ENCODE results near the gene GSG1.

The GSG1 gene

GRCh38 chr12:13112968-13113367 lies 9.5 kb upstream of the GSG1 start:
- Histone ChIP-seq H3K4me3 (ENCODE audit: low read depth in 1 of 2, low read length in 1 of 2) (no peak overlapping the region), H3K27me3 (no peaks in the 10 kb centered on the region), H3K4me1 (ENCODE audit: control insufficient read depth in 1 of 2, insufficient read depth in 1 of 2, low read depth in 1 of 2, low read length in 1 of 2) (no peaks in the 10 kb centered on the region), H3K36me3 (no peaks in the 10 kb centered on the region), H3K9me3 (no peaks in the 10 kb centered on the region), H3K27ac (no peak overlapping the region)
- no peak for TF ChIP-seq CTCF (IDR thresholded peaks at IDR 0.05)

GRCh38 chr12:13106666-13107065 lies 3.2 kb upstream of the GSG1 start:
- no peak for TF ChIP-seq CTCF (IDR thresholded peaks at IDR 0.05)
- Histone ChIP-seq H3K27ac (no peak overlapping the region), H3K4me1 (ENCODE audit: control insufficient read depth in 1 of 2, insufficient read depth in 1 of 2, low read depth in 1 of 2, low read length in 1 of 2) (peaks cover 0 to 4% of the 10 kb centered on the region in 2 experiments), H3K9me3 (no peaks in the 10 kb centered on the region), H3K4me3 (ENCODE audit: low read depth in 1 of 2, low read length in 1 of 2) (no peak overlapping the region), H3K36me3 (no peaks in the 10 kb centered on the region), H3K27me3 (no peaks in the 10 kb centered on the region)

- TF ChIP-seq CTCF (IDR thresholded peaks at IDR 0.05), result no peak
- Histone ChIP-seq H3K27ac (no peak overlapping the region), H3K4me3 (ENCODE audit: low read depth in 1 of 2, low read length in 1 of 2) (no peak overlapping the region), H3K9me3 (no peaks in the 10 kb centered on the region), H3K4me1 (ENCODE audit: control insufficient read depth in 1 of 2, insufficient read depth in 1 of 2, low read depth in 1 of 2, low read length in 1 of 2) (peaks cover 2 to 12% of the 10 kb centered on the region in 2 experiments), H3K36me3 (no peaks in the 10 kb centered on the region), H3K27me3 (no peaks in the 10 kb centered on the region)
These were observed 2.3 kb upstream of the GSG1 start for GRCh38 chr12:13105781-13106180.

GRCh38 chr12:13104409-13104808 lies 942 bp upstream of the GSG1 start:
- no peak for TF ChIP-seq CTCF (IDR thresholded peaks at IDR 0.05)
- Histone ChIP-seq H3K36me3 (no peaks in the 10 kb centered on the region), H3K27me3 (no peaks in the 10 kb centered on the region), H3K27ac (no peak overlapping the region), H3K4me1 (ENCODE audit: control insufficient read depth in 1 of 2, insufficient read depth in 1 of 2, low read depth in 1 of 2, low read length in 1 of 2) (peaks cover 6 to 21% of the 10 kb centered on the region in 2 experiments), H3K4me3 (ENCODE audit: low read depth in 1 of 2, low read length in 1 of 2) (no peak overlapping the region), H3K9me3 (no peaks in the 10 kb centered on the region)

- TF ChIP-seq CTCF (IDR thresholded peaks at IDR 0.05), result no peak
- Histone ChIP-seq H3K4me3 (ENCODE audit: low read depth in 1 of 2, low read length in 1 of 2) (no peak overlapping the region), H3K4me1 (ENCODE audit: control insufficient read depth in 1 of 2, insufficient read depth in 1 of 2, low read depth in 1 of 2, low read length in 1 of 2) (peaks cover 21 to 38% of the 10 kb centered on the region in 2 experiments)
These were observed 839 bp downstream of the GSG1 start for GRCh38 chr12:13102461-13103195.

More at GRCh38 chr12:13102461-13103195, 839 bp downstream of the GSG1 start:
- Histone ChIP-seq H3K27me3 (no peaks in the 10 kb centered on the region), H3K36me3 (no peaks in the 10 kb centered on the region), H3K27ac (peak overlapping the region; percentile 70), H3K9me3 (no peaks in the 10 kb centered on the region)

Measured in neutrophil (primary cell).